KOPT-K1 (cell line): ENCODE data around the gene TBCEL.

ENCODE experiments used
- H3K27ac ChIP-seq: fragments of 200-600 bp; sonication (generic); 2 replicates; pipeline ENCODE4 v1.5.1; 2016; ENCODE audit warnings: antibody characterized with exemption, mild to moderate bottlenecking, low read depth, low read length; ENCODE audit not compliant: poor library complexity, severe bottlenecking
- H3K36me3 ChIP-seq: fragments of 200-600 bp; sonication (generic); 2 replicates; pipeline ENCODE4 v1.5.1; 2017; ENCODE audit warnings: antibody characterized with exemption, mild to moderate bottlenecking, low read length, moderate library complexity; ENCODE audit not compliant: insufficient read depth
- H3K9me3 ChIP-seq: fragments of 200-600 bp; sonication (generic); 2 replicates; pipeline ENCODE4 v1.5.1; 2017; ENCODE audit warnings: antibody characterized with exemption, low read length, mild to moderate bottlenecking; ENCODE audit not compliant: insufficient read depth, poor library complexity, severe bottlenecking

Gene TBCEL

GRCh38 chr11:121038648-121039409, 14.9 kb downstream of the TBCEL start:
- Histone ChIP-seq H3K36me3 (no peaks in the 10 kb centered on the region), H3K27ac (no peak overlapping the region), H3K9me3 (no peaks in the 10 kb centered on the region)

GRCh38 chr11:121039971-121040613, 16.2 kb downstream of the TBCEL start:
- H3K36me3 ChIP-seq: no peaks in the 10 kb centered on the region
- H3K27ac ChIP-seq: no peak overlapping the region
- H3K9me3 ChIP-seq: no peaks in the 10 kb centered on the region

GRCh38 chr11:121040614-121041002, 16.7 kb downstream of the TBCEL start:
- Histone ChIP-seq H3K27ac (no peak overlapping the region), H3K36me3 (no peaks in the 10 kb centered on the region), H3K9me3 (no peaks in the 10 kb centered on the region)

- no peak overlapping the region for H3K27ac ChIP-seq
- H3K36me3 ChIP-seq: no peaks in the 10 kb centered on the region
- H3K9me3 ChIP-seq: no peaks in the 10 kb centered on the region
Measured at GRCh38 chr11:121041072-121041471, 17.2 kb downstream of the TBCEL start.

GRCh38 chr11:121042296-121042695, 18.4 kb downstream of the TBCEL start:
- Histone ChIP-seq H3K27ac (no peak overlapping the region), H3K36me3 (peaks cover 7% of the 10 kb centered on the region; the same call in 1 of the 2 replicates), H3K9me3 (no peaks in the 10 kb centered on the region)

- Histone ChIP-seq H3K36me3 (peaks cover 35% of the 10 kb centered on the region; the same call in 1 of the 2 replicates), H3K9me3 (no peaks in the 10 kb centered on the region), H3K27ac (no peak overlapping the region)
Measured at GRCh38 chr11:121047926-121048325, 24.0 kb downstream of the TBCEL start.

GRCh38 chr11:121048464-121049233, 24.7 kb downstream of the TBCEL start:
- H3K9me3 ChIP-seq: no peaks in the 10 kb centered on the region
- H3K27ac ChIP-seq: no peak overlapping the region
- H3K36me3 ChIP-seq: peaks cover 42% of the 10 kb centered on the region

- Histone ChIP-seq H3K36me3 (peaks cover 61% of the 10 kb centered on the region), H3K9me3 (no peaks in the 10 kb centered on the region)
Measured at GRCh38 chr11:121053244-121053643, 29.3 kb downstream of the TBCEL start.

GRCh38 chr11:121054266-121054665, 30.4 kb downstream of the TBCEL start:
- no peaks in the 10 kb centered on the region for H3K9me3 ChIP-seq
- H3K36me3 ChIP-seq: peaks cover 55% of the 10 kb centered on the region
- H3K27ac ChIP-seq: no peak overlapping the region

More at GRCh38 chr11:121053244-121053643, 29.3 kb downstream of the TBCEL start:
- no peak overlapping the region for H3K27ac ChIP-seq

- H3K36me3 ChIP-seq: peaks cover 57% of the 10 kb centered on the region
Measured at GRCh38 chr11:121055076-121055475, 31.2 kb downstream of the TBCEL start.

GRCh38 chr11:121057922-121058321, 34.0 kb downstream of the TBCEL start:
- no peak overlapping the region for H3K27ac ChIP-seq
- peaks cover 69% of the 10 kb centered on the region for H3K36me3 ChIP-seq
- H3K9me3 ChIP-seq: no peaks in the 10 kb centered on the region

More at GRCh38 chr11:121055076-121055475, 31.2 kb downstream of the TBCEL start:
- H3K27ac ChIP-seq: no peak overlapping the region
- no peaks in the 10 kb centered on the region for H3K9me3 ChIP-seq

- H3K27ac ChIP-seq: no peak overlapping the region
- H3K36me3 ChIP-seq: peaks cover 68% of the 10 kb centered on the region
- no peaks in the 10 kb centered on the region for H3K9me3 ChIP-seq
Measured at GRCh38 chr11:121058941-121059340, 35.0 kb downstream of the TBCEL start.

- Histone ChIP-seq H3K9me3 (no peaks in the 10 kb centered on the region), H3K36me3 (peaks cover 74% of the 10 kb centered on the region), H3K27ac (no peak overlapping the region)
Measured at GRCh38 chr11:121059605-121060004, 35.7 kb downstream of the TBCEL start.

- H3K36me3 ChIP-seq: peaks cover 57% of the 10 kb centered on the region
- no peak overlapping the region for H3K27ac ChIP-seq
- peaks cover 4% of the 10 kb centered on the region for H3K9me3 ChIP-seq
Measured at GRCh38 chr11:121063728-121064127, 39.8 kb downstream of the TBCEL start.

GRCh38 chr11:121066623-121067022, 42.7 kb downstream of the TBCEL start:
- no peak overlapping the region for H3K27ac ChIP-seq
- H3K36me3 ChIP-seq: peaks cover 54% of the 10 kb centered on the region
- H3K9me3 ChIP-seq: peaks cover 4% of the 10 kb centered on the region
